ENCODE results near the gene UBE2Z. TPM values are rescaled to one million over a fixed set of nuclear protein-coding genes. Genes with fewer than 3 reads are reported as not detected.

The UBE2Z gene
- total and polyA plus RNA-seq, 9 of the 15 experiments (the other 6 are each of a cell fraction or from before 2014, with no cell fraction given): 11.8 to 89.0 (median 38.2) TPM

- peak in 1 of 2 experiments; percentile 14; a peak in 1 of 4 replicates for TF ChIP-seq NRF1 (conservative IDR thresholded peaks at IDR 0.05 in 1 of 2, IDR thresholded peaks at IDR 0.05 in 1 of 2)
- TF ChIP-seq, protein P1, sequence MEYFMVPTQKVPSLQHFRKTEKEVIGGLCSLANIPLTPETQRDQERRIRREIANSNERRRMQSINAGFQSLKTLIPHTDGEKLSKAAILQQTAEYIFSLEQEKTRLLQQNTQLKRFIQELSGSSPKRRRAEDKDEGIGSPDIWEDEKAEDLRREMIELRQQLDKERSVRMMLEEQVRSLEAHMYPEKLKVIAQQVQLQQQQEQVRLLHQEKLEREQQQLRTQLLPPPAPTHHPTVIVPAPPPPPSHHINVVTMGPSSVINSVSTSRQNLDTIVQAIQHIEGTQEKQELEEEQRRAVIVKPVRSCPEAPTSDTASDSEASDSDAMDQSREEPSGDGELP (CRISPR knock-in tag; IDR thresholded peaks at IDR 0.05; ENCODE audit: borderline replicate concordance): peak; percentile 79
- no peak for TF ChIP-seq ZBTB8A (IDR thresholded peaks at IDR 0.05; ENCODE audit: partially characterized antibody)
- TF ChIP-seq SMARCA5 (IDR thresholded peaks at IDR 0.05): 0 out of 2 replicates have a peak, but pooled peaks have one; percentile 60
- TF ChIP-seq ZBTB7A (IDR thresholded peaks at IDR 0.05; ENCODE audit: borderline replicate concordance, control insufficient read depth, low read depth, low read length): peak; percentile 84; the same call in 1 of the 2 replicates
- peak; percentile 85 for TF ChIP-seq FOSL1 (tag; conservative IDR thresholded peaks at IDR 0.05)
- no peak for TF ChIP-seq ZBTB11 (CRISPR knock-in tag; IDR thresholded peaks at IDR 0.05)
- 0 out of 2 replicates have a peak, but pooled peaks have one; percentile 31 for TF ChIP-seq REST (IDR thresholded peaks at IDR 0.05; ENCODE audit: borderline replicate concordance)
- no peak for TF ChIP-seq REST (CRISPR knock-in tag; IDR thresholded peaks at IDR 0.05; ENCODE audit: low read depth)
- TF ChIP-seq SOX6 (IDR thresholded peaks at IDR 0.05): peak; percentile 51
- no peak for TF ChIP-seq SRF (CRISPR knock-in tag; IDR thresholded peaks at IDR 0.05)
- TF ChIP-seq ASH1L (IDR thresholded peaks at IDR 0.05; ENCODE audit: borderline replicate concordance, low read depth, partially characterized antibody): no peak
- TF ChIP-seq CBFA2T3 (IDR thresholded peaks at IDR 0.05): peak; percentile 42; the same call in 1 of the 2 replicates
- TF ChIP-seq BCOR (IDR thresholded peaks at IDR 0.05): peak; percentile 43; the same call in 1 of the 2 replicates
- peak; percentile 51; the same call in 1 of the 2 replicates for TF ChIP-seq LEF1 (IDR thresholded peaks at IDR 0.05)
These were observed 53.5 kb downstream of the UBE2Z start (continued) for GRCh38 chr17:48961516-48962233.
